Measurements from ENCODE around the gene LRMDA.

LRMDA gene

DNA sequence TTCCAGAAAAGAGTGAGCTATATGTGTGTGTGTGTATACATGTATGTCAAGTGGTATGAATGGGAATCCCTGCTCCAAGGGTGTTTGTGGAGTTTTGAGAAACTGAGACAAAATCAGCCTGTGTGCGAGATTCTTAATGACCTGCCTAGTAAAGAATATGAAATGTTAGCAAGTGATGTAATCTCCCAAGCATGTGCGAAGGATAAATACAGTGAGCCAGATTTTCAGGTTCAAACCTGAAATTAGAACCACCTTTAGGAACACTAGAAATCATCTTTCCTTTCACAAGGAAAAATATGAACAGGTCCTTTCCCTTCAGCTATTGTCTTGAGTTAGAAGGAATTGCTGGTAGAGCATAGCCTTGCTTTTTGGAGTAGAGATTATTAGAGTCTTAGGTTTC, 457.6 kb downstream of the LRMDA start:
- Histone ChIP-seq H3K36me3 (no peaks in the 10 kb centered on the region), H3K27ac (no peak overlapping the region), H3K9me3 (ENCODE audit: severe bottlenecking) (no peaks in the 10 kb centered on the region), H3K4me3 (ENCODE audit: low read depth, low read length) (no peak overlapping the region), H3K27me3 (ENCODE audit: insufficient read depth, low read depth, severe bottlenecking) (no peaks in the 10 kb centered on the region)
- DNase-seq: no peak
- TF ChIP-seq, protein P1, sequence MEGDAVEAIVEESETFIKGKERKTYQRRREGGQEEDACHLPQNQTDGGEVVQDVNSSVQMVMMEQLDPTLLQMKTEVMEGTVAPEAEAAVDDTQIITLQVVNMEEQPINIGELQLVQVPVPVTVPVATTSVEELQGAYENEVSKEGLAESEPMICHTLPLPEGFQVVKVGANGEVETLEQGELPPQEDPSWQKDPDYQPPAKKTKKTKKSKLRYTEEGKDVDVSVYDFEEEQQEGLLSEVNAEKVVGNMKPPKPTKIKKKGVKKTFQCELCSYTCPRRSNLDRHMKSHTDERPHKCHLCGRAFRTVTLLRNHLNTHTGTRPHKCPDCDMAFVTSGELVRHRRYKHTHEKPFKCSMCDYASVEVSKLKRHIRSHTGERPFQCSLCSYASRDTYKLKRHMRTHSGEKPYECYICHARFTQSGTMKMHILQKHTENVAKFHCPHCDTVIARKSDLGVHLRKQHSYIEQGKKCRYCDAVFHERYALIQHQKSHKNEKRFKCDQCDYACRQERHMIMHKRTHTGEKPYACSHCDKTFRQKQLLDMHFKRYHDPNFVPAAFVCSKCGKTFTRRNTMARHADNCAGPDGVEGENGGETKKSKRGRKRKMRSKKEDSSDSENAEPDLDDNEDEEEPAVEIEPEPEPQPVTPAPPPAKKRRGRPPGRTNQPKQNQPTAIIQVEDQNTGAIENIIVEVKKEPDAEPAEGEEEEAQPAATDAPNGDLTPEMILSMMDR (IDR thresholded peaks at IDR 0.05; ENCODE audit: low read depth, low read length): no peak

DNA sequence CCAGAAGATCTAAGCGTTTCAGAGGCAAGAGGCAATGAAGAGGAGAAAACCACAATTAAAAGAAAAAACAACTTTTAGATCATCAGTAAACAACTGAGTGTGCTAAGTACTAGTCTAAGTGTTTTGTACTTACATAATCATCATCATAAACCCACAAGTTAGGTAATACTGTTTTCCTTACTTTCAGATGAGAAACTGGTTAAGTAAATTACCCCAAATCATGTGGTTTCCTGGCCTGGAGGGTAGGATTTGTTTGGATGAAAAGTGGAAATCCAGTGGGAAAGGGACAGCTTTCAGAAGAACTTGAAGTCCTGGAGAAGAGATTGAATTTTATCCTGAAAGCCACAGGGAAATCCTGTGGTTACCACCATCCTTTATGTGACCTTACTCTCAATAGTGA, 463.3 kb downstream of the LRMDA start:
- H3K4me3 ChIP-seq (ENCODE audit: low read depth, low read length): no peak overlapping the region
- H3K27me3 ChIP-seq (ENCODE audit: insufficient read depth, low read depth, severe bottlenecking): no peaks in the 10 kb centered on the region
- H3K9me3 ChIP-seq (ENCODE audit: severe bottlenecking): no peaks in the 10 kb centered on the region
- no peaks in the 10 kb centered on the region for H3K36me3 ChIP-seq
- TF ChIP-seq, protein P1 (IDR thresholded peaks at IDR 0.05; ENCODE audit: low read depth, low read length): no peak
- DNase-seq: no peak
- H3K27ac ChIP-seq: no peak overlapping the region

DNA sequence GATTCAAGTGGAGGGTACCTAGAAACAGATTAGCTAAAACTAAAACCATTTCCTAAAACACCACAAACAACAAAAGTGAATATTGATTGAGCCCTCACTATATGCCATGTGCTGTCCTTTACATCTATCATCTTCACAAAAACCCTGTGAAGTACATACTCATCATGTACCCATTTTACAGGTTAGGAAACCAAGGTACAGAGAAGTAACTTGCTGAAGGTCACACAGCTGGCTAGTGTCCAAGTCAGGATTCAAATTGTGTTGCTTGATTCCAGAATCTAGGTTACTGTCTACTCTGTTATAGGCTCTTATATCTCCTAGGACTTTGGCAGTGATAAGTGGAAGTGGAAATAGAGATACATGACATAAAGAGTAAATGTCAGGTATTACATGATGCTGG, 463.8 kb downstream of the LRMDA start:
- no peaks in the 10 kb centered on the region for H3K9me3 ChIP-seq (ENCODE audit: severe bottlenecking)
- TF ChIP-seq, protein P1 (IDR thresholded peaks at IDR 0.05; ENCODE audit: low read depth, low read length): no peak
- no peak for DNase-seq
- H3K36me3 ChIP-seq: no peaks in the 10 kb centered on the region
- no peak overlapping the region for H3K27ac ChIP-seq
- no peaks in the 10 kb centered on the region for H3K27me3 ChIP-seq (ENCODE audit: insufficient read depth, low read depth, severe bottlenecking)
- H3K4me3 ChIP-seq (ENCODE audit: low read depth, low read length): no peak overlapping the region

DNA sequence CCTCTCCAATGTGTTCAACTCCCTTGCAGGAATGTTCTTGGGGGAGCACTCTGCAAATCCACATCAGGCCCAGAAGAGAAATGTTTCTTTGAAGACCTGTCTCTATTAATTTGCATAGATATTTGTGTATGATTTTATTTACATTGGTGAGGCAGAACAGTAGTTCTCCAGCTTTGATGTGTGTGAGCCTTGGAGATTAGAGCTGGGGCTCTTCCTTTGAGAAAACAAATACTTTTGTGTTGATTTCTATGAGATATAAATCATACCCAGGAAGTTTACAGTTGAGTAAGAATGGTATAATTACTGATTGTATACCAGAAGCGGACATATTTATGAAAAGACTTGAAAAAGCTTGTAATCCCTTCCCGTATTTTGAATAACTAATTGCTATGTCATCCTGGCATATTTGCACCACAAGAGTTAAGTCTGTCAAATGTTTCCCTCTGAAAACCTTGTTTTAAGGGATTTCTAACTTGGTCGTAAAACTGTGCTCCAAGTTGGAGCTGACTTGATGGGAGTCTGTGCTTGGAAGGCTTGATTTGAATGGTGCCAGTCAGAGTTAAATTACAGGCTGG, 468.5 kb downstream of the LRMDA start:
- Histone ChIP-seq H3K9me3 (ENCODE audit: severe bottlenecking) (no peaks in the 10 kb centered on the region), H3K27ac (no peak overlapping the region), H3K4me3 (ENCODE audit: low read depth, low read length) (no peak overlapping the region), H3K36me3 (no peaks in the 10 kb centered on the region), H3K27me3 (ENCODE audit: insufficient read depth, low read depth, severe bottlenecking) (no peaks in the 10 kb centered on the region)
- DNase-seq: no peak
- TF ChIP-seq, protein P1 (IDR thresholded peaks at IDR 0.05; ENCODE audit: low read depth, low read length): no peak

DNA sequence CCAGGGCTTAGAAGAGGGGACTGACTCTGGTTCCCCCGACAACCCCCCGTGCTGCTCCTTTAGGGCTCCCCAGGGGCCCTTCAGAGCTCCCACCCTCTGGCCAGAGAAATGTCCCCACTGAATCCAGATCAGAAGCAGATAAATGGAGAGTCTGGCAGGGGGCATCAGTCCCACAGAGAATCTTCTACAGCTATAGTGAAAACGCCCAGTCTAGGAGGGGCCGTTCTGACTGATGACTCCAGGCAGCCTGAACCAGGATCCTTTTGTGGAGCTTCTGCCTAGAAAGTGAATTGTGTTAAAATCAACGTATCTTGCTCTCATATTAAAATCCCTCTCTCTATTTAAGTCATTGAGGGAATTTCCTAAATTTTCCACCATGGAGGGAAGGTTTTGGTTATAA, 471.4 kb downstream of the LRMDA start:
- no peak for DNase-seq
- no peaks in the 10 kb centered on the region for H3K9me3 ChIP-seq (ENCODE audit: severe bottlenecking)
- no peaks in the 10 kb centered on the region for H3K36me3 ChIP-seq
- H3K4me3 ChIP-seq (ENCODE audit: low read depth, low read length): no peak overlapping the region
- TF ChIP-seq, protein P1 (IDR thresholded peaks at IDR 0.05; ENCODE audit: low read depth, low read length): no peak
- H3K27me3 ChIP-seq (ENCODE audit: insufficient read depth, low read depth, severe bottlenecking): no peaks in the 10 kb centered on the region
- no peak overlapping the region for H3K27ac ChIP-seq

Data from WERI-Rb-1 (cell line).